Endodermal cell (in vitro differentiated cells): ENCODE results near the gene RBMS3. TPM values are rescaled to one million over a fixed set of nuclear protein-coding genes. Genes with fewer than 3 reads are reported as not detected.
A peak's percentile ranks its signal among the peaks of the same experiment; 100 is the strongest.

Source experiments
- DNase-seq: peaks from one replicate; pipeline ENCODE4 v3.0.0-alpha.2; 2017
- H3K27ac ChIP-seq: 2 replicates; pipeline ENCODE4 v1.5.1; 2013; ENCODE audit warnings: mild to moderate bottlenecking, low read depth, low read length, moderate library complexity
- H3K27me3 ChIP-seq: 2 replicates; pipeline ENCODE4 v1.6.1; 2013; ENCODE audit warnings: mild to moderate bottlenecking, low read length, moderate library complexity; ENCODE audit not compliant: insufficient read depth, control insufficient read depth, poor library complexity, severe bottlenecking
- H3K36me3 ChIP-seq: 2 replicates; pipeline ENCODE4 v1.7.0; 2013; ENCODE audit warnings: mild to moderate bottlenecking, low read length, moderate library complexity; ENCODE audit not compliant: control insufficient read depth, insufficient read depth
- H3K4me1 ChIP-seq: one replicate; pipeline ENCODE4 v1.7.0; 2013; ENCODE audit warnings: low read length; ENCODE audit not compliant: control insufficient read depth, insufficient read depth
- H3K4me3 ChIP-seq: 2 replicates; pipeline ENCODE4 v1.5.1; 2013; ENCODE audit warnings: mild to moderate bottlenecking, low read length, moderate library complexity
- H3K9ac ChIP-seq: 2 replicates; pipeline ENCODE4 v1.6.1; 2013; ENCODE audit warnings: mild to moderate bottlenecking, low read length, moderate library complexity; ENCODE audit not compliant: poor library complexity, severe bottlenecking; ENCODE audit errors: extremely low read depth
- H3K9me3 ChIP-seq: 2 replicates; pipeline ENCODE4 v1.6.1; 2013; ENCODE audit warnings: mild to moderate bottlenecking, low read length, moderate library complexity; ENCODE audit not compliant: control insufficient read depth
- H3K27ac Mint-ChIP-seq: 2 replicates; pipeline ENCODE4 v1.8.0; 2020; ENCODE audit warnings: mixed read lengths
- H3K27me3 Mint-ChIP-seq: 2 replicates; pipeline ENCODE4 v1.8.0; 2021; ENCODE audit warnings: mild to moderate bottlenecking, mixed read lengths; ENCODE audit not compliant: insufficient read depth
- H3K36me3 Mint-ChIP-seq: 2 replicates; pipeline ENCODE4 v1.8.0; 2020; ENCODE audit warnings: low read depth, mixed read lengths
- H3K4me1 Mint-ChIP-seq: 2 replicates; pipeline ENCODE4 v1.8.0; 2020; ENCODE audit warnings: mixed read lengths
- H3K4me3 Mint-ChIP-seq: 2 replicates; pipeline ENCODE4 v1.8.0; 2020; ENCODE audit warnings: mild to moderate bottlenecking, moderate library complexity, mixed read lengths
- H3K9me3 Mint-ChIP-seq: 2 replicates; pipeline ENCODE4 v1.8.0; 2020; ENCODE audit warnings: mild to moderate bottlenecking, mixed read lengths
- WGBS, 2 experiments: methylation state at CpG; one replicate each; pipeline versions ENCODE4 v1.1.5 to v1.1.7; 2013; ENCODE audit warnings: missing lambda C conversion rate in 2 of 2, mixed read lengths in 1 of 2; ENCODE audit not compliant: insufficient coverage in 1 of 2, insufficient read length in 1 of 2; 5-methylcytosine and 5-hydroxymethylcytosine counted together
- total RNA-seq, 2 donors: library from RNA; stranded (reverse); fragmentation: NEBNext Ultra II Directional in 1 of 2; extraction: Animal tissue kit (Norgen Biotek cat#: 25700) in 1 of 2; gene quantifications; 2 replicates in 1 of 2; 3 replicates in 1 of 2; pipeline ENCODE4 v1.2.1, GENCODE V29; 2021
- TF ChIP-seq, protein P1 (sequence below): fragments of 200-600 bp; sonication (generic); conservative IDR thresholded peaks from 2 replicates; pipeline ENCODE4 v1.5.0; 2021; ENCODE audit warnings: antibody characterized with exemption, mild to moderate bottlenecking

Gene RBMS3
- total RNA-seq, 2 donors from 2014 or later, result 2.0 to 7.3 TPM

DNA sequence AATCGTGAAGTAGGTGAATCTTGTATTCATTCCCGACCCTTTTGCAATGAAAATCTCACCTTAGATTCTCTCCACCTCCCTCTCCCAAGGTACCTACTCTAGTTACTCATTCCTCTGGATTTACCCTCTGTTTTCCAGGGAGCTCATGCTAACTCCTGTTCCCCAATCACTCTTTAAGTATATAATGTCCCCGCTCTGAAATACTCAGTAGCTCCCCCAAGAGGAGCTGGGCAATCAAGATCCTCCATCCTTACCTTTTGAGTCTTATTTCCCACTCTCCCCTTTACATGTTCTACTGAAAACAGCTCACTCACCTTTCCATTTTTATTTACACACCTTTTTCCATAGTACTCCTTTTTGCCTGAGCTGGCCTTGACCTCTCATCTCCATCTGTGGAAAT lies 599.9 kb downstream of the RBMS3 start:
- no peaks in the 10 kb centered on the region for H3K4me1 Mint-ChIP-seq
- no peaks in the 10 kb centered on the region for H3K27me3 Mint-ChIP-seq
- 91 to 92% methylated on average over 2 to 3 of the region's 3 CpGs for WGBS, 2 experiments
- no peaks in the 10 kb centered on the region for H3K4me1 ChIP-seq
- H3K36me3 ChIP-seq, result no peaks in the 10 kb centered on the region
- no peak overlapping the region for H3K27ac ChIP-seq
- no peak overlapping the region for H3K4me3 Mint-ChIP-seq
- H3K9me3 Mint-ChIP-seq, result no peaks in the 10 kb centered on the region
- H3K36me3 Mint-ChIP-seq, result no peaks in the 10 kb centered on the region
- no peak overlapping the region for H3K9ac ChIP-seq
- no peak overlapping the region for H3K27ac Mint-ChIP-seq
- H3K27me3 ChIP-seq, result no peaks in the 10 kb centered on the region
- H3K9me3 ChIP-seq, result no peaks in the 10 kb centered on the region
- TF ChIP-seq, protein P1, sequence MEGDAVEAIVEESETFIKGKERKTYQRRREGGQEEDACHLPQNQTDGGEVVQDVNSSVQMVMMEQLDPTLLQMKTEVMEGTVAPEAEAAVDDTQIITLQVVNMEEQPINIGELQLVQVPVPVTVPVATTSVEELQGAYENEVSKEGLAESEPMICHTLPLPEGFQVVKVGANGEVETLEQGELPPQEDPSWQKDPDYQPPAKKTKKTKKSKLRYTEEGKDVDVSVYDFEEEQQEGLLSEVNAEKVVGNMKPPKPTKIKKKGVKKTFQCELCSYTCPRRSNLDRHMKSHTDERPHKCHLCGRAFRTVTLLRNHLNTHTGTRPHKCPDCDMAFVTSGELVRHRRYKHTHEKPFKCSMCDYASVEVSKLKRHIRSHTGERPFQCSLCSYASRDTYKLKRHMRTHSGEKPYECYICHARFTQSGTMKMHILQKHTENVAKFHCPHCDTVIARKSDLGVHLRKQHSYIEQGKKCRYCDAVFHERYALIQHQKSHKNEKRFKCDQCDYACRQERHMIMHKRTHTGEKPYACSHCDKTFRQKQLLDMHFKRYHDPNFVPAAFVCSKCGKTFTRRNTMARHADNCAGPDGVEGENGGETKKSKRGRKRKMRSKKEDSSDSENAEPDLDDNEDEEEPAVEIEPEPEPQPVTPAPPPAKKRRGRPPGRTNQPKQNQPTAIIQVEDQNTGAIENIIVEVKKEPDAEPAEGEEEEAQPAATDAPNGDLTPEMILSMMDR, result peak; percentile 46
- H3K4me3 ChIP-seq, result no peak overlapping the region
- no peak for DNase-seq

DNA sequence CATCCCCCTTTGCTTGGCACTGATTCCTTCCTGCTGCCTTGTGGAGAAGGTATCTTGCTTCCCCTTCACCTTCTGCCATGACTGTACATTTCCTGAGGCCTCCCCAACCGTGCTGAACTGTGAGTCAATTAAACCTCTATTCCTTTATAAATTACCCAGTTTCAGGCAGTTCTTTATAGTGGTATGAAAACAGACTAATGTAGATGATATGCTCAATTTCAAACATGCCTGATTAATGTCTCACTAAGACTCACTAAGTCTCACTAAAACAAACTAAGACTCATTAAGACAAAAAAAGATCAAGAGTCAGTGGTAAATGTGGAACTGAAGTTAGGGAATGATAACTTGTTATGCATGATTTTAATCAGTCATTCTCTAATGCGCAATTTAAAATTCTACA lies 606.6 kb downstream of the RBMS3 start:
- Mint-ChIP-seq H3K4me1 (no peaks in the 10 kb centered on the region), H3K27me3 (no peaks in the 10 kb centered on the region), H3K4me3 (no peak overlapping the region), H3K27ac (no peak overlapping the region), H3K36me3 (no peaks in the 10 kb centered on the region), H3K9me3 (no peaks in the 10 kb centered on the region)
- TF ChIP-seq, protein P1, result no peak
- no peaks in the 10 kb centered on the region for H3K27me3 ChIP-seq
- no peaks in the 10 kb centered on the region for H3K36me3 ChIP-seq
- H3K9me3 ChIP-seq, result no peaks in the 10 kb centered on the region
- H3K9ac ChIP-seq, result no peak overlapping the region
- no peak for DNase-seq
- no peaks in the 10 kb centered on the region for H3K4me1 ChIP-seq
- 100% methylated on average over 1 to 2 of the region's 2 CpGs for WGBS, 2 experiments
- H3K4me3 ChIP-seq, result no peak overlapping the region
- no peak overlapping the region for H3K27ac ChIP-seq

DNA sequence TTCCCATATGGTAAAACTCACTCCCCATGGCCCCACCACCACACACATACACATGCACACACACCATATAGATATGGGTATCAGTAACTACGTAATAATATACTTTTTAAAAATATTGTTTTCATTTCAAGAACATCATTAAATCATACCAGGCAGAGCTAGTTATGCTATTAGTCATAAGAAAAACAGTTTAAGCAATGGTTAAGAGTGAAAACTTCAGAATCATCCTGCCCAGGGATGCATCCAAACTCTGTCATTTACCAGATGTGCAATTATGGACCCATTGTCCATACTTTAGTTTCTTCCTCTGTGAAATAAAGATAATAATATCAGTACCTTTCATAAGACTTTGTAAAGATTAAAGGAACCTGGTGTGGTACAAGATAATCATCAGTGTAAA lies 608.3 kb downstream of the RBMS3 start:
- Histone ChIP-seq H3K4me1 (no peaks in the 10 kb centered on the region), H3K27ac (no peak overlapping the region), H3K9ac (no peak overlapping the region), H3K36me3 (no peaks in the 10 kb centered on the region), H3K4me3 (no peak overlapping the region), H3K27me3 (no peaks in the 10 kb centered on the region), H3K9me3 (no peaks in the 10 kb centered on the region)
- TF ChIP-seq, protein P1, result no peak
- Mint-ChIP-seq H3K4me3 (no peak overlapping the region), H3K27me3 (no peaks in the 10 kb centered on the region), H3K36me3 (no peaks in the 10 kb centered on the region), H3K9me3 (no peaks in the 10 kb centered on the region), H3K27ac (no peak overlapping the region), H3K4me1 (no peaks in the 10 kb centered on the region)
- no peak for DNase-seq
- WGBS, 2 experiments, result no CpG with 5 or more reads among the region's 1 CpG
